Kidney epithelial cell (primary cell): ENCODE measurements around the gene CXCL1. TPM values are rescaled to one million over a fixed set of nuclear protein-coding genes. Genes with fewer than 3 reads are reported as not detected.

Source experiments
- DNase-seq: peaks from one replicate; pipeline ENCODE4 v3.0.0-alpha.2; 2010; ENCODE audit warnings: low read depth
- H3K27me3 ChIP-seq: 2 replicates; pipeline ENCODE4 v1.6.0; 2011; ENCODE audit warnings: low read length; ENCODE audit not compliant: control insufficient read depth, insufficient read depth
- H3K36me3 ChIP-seq: 2 replicates; pipeline ENCODE4 v1.5.1; 2011; ENCODE audit warnings: low read length; ENCODE audit not compliant: control insufficient read depth, insufficient read depth
- H3K4me3 ChIP-seq: 2 replicates; pipeline ENCODE4 v1.5.1; 2011; ENCODE audit warnings: low read depth, mild to moderate bottlenecking, control low read depth, low read length
- total RNA-seq: library from RNA; depleted of rRNA; stranded (reverse); fragments of >200 nt; gene quantifications from 2 replicates; pipeline ENCODE4 v1.2.3, GENCODE V29; 2015
- TF ChIP-seq, protein P1 (sequence below): IDR thresholded peaks from 2 replicates; pipeline ENCODE4 v1.5.1; 2011; ENCODE audit warnings: mild to moderate bottlenecking, moderate library complexity, low read length, control low read depth, inconsistent platforms; ENCODE audit not compliant: insufficient read depth, poor library complexity, severe bottlenecking

The CXCL1 gene
- total RNA-seq, 1 donor from 2014 or later = 75.9 TPM

GRCh38 chr4:73868206-73869129 is 725 bp upstream of the CXCL1 start:
- DNase-seq = no peak
- peak overlapping the region; percentile 70 for H3K4me3 ChIP-seq
- H3K27me3 ChIP-seq = no peaks in the 10 kb centered on the region
- TF ChIP-seq, protein P1, sequence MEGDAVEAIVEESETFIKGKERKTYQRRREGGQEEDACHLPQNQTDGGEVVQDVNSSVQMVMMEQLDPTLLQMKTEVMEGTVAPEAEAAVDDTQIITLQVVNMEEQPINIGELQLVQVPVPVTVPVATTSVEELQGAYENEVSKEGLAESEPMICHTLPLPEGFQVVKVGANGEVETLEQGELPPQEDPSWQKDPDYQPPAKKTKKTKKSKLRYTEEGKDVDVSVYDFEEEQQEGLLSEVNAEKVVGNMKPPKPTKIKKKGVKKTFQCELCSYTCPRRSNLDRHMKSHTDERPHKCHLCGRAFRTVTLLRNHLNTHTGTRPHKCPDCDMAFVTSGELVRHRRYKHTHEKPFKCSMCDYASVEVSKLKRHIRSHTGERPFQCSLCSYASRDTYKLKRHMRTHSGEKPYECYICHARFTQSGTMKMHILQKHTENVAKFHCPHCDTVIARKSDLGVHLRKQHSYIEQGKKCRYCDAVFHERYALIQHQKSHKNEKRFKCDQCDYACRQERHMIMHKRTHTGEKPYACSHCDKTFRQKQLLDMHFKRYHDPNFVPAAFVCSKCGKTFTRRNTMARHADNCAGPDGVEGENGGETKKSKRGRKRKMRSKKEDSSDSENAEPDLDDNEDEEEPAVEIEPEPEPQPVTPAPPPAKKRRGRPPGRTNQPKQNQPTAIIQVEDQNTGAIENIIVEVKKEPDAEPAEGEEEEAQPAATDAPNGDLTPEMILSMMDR = no peak
- no peaks in the 10 kb centered on the region for H3K36me3 ChIP-seq

DNA sequence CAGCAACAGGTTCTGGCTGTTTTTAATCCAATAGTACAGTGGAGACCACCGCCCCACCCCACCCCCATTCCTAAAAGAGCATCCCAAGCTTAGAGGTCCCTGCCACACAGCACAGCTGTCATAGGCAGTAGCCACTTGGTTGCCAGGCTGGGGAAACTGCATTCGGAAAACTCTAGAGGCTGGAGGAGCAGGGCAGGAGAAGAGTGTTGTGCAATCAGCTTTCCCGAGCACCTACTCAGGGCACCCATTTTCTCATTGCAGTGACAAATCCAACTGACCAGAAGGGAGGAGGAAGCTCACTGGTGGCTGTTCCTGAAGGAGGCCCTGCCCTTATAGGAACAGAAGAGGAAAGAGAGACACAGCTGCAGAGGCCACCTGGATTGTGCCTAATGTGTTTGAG is 1.1 kb downstream of the CXCL1 start:
- H3K4me3 ChIP-seq = peak overlapping the region; percentile 70
- DNase-seq = no peak
- TF ChIP-seq, protein P1 = no peak
- H3K27me3 ChIP-seq = no peaks in the 10 kb centered on the region
- no peaks in the 10 kb centered on the region for H3K36me3 ChIP-seq

- no peak for DNase-seq
- Histone ChIP-seq H3K4me3 (peak overlapping the region; percentile 70), H3K36me3 (no peaks in the 10 kb centered on the region), H3K27me3 (no peaks in the 10 kb centered on the region)
- TF ChIP-seq, protein P1 = no peak
Measured at GRCh38 chr4:73870768-73871167, 1.6 kb downstream of the CXCL1 start.

- DNase-seq = no peak
- no peaks in the 10 kb centered on the region for H3K27me3 ChIP-seq
- TF ChIP-seq, protein P1 = no peak
- H3K4me3 ChIP-seq = no peak overlapping the region
- no peaks in the 10 kb centered on the region for H3K36me3 ChIP-seq
Measured at GRCh38 chr4:73871511-73872310, 2.5 kb downstream of the CXCL1 start.

DNA sequence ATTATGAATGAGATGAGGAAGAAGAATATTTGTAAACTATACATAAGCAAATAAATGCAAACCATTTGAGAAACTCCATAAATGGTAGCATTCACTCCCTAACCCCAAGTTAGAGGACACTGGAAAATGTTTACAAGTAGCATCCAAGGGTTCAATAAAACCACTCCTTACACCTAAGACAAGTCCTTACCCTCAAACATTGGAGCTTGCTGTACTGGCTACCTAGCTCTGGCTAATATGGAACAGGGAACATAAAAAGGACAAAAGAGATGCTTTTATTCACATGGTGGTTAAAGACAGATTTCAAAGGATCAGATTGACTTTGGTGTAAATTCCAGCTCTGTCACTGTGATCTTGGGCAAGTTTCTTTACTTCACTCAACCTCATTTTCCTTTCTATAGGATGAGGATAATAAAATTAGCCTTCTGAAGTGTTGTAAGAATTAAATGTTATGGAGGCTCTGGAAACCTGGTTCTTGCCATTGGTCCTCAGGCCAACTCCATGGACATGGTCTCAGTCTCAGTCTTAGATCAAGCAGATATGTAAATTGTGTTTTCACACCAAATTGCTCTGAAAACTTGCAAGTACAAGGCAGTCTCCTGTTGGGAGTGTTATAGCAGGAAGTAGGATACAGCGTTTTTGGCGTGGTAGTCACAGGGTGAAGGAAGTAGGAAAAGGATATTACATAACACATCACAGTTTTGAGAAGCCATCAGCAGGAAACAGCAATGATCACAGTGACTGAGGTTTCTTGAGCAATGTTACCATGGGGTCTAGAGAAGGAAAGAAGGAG is 3.3 kb downstream of the CXCL1 start:
- TF ChIP-seq, protein P1 = no peak
- H3K4me3 ChIP-seq = no peak overlapping the region
- H3K27me3 ChIP-seq = no peaks in the 10 kb centered on the region
- no peak for DNase-seq
- no peaks in the 10 kb centered on the region for H3K36me3 ChIP-seq
